HG02610 (cell line): ENCODE measurements around the gene FAM110A.
"Not testable (repeated sequence)": the region's sequence is repeated elsewhere in the genome, so short reads cannot be mapped to it uniquely, and the experiment has no call there.

Experiments used
- ATAC-seq: cut with Tn5 transposase; IDR thresholded peaks from one replicate; pipeline ENCODE4 v1.9.1; 2021; ENCODE audit warnings: mild to moderate bottlenecking, moderate library complexity; ENCODE audit not compliant: unreplicated experiment

Gene FAM110A

DNA sequence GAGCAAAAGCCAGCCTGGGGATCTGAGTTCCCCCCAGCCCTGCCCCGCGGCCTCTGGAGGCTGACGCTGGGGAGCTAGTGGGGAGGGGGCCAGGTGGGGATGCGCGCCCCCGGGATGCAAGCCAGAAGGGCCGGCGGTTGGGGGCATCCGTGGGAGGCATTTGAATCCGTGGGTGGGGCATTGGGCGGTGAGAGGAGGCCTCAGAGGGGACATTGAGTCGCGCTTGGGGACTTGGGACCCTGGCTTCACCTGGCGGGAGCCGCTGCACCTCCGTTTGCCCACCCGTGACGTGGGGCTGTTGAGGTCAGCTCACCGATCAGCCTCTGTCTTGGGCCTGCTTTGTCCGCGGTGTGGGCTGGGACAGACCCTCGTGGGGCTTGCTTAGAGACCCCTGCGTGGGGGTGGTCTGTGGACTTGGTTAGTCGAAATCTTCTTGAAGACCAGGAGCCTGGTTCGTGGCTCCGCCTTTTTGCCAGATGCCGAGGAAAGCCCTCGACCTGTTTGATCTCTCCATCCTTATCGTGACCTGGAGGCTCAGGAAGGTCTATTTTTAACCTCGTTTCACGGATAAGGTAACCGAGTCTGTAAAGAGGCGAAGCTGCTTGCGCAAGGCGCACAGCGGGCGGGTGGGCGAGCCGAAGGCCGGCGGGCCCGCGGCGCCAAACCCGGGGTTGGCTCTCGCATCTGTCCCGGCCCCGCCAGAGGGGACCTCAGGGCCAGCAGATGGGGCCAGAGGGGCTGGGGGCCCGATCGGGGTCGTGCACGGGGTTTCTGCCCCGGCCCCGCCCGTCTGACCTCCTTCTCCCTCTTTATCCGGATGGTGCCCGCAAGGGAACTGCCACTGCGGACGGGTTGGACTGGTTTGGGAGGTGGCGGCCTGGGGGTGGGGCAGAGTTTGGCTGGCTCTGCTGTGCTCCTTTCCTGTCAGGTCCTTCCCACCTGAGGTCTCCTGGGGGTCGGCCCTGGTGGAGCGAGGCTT lies 8.3 kb downstream of the FAM110A start:
- no peak for ATAC-seq

DNA sequence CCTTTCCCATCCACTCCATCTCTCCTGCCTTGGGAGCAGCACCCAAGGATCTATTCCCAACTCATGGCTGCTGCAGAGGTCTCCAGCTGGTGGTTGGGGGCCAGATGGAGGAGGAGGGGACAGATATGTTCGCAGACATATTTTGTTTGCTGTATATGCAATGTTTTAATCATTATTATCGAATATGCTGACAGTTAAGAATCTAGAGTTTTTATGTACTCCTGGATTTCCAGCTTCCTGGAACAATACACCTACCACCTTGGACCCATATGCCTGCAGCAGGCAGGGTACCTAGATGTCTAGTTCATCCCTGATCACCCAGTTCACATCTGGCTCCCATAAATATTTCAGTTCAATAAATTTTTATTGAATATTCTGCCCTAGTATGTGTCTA lies 9.0 kb downstream of the FAM110A start:
- no peak for ATAC-seq

DNA sequence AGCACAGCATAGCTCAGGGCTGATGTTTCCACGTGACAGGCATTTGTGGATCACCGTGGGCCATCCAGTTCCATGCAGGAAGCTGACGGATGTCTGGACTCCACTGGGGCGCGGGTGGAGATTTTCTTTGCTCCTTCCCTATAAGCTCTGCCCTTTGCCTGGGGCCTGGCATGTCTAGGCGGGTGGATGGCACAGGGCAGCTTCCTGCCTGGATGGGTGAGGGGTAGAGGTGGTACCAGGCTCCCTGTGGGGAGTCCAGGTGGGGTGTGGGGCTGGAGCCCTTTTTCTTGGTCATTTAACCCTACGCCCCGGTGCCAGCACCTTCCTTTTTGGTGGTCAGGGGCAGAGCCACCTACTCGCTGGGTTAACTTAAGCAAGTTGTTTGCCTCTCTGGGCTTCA lies 10.4 kb downstream of the FAM110A start:
- ATAC-seq, result no peak

DNA sequence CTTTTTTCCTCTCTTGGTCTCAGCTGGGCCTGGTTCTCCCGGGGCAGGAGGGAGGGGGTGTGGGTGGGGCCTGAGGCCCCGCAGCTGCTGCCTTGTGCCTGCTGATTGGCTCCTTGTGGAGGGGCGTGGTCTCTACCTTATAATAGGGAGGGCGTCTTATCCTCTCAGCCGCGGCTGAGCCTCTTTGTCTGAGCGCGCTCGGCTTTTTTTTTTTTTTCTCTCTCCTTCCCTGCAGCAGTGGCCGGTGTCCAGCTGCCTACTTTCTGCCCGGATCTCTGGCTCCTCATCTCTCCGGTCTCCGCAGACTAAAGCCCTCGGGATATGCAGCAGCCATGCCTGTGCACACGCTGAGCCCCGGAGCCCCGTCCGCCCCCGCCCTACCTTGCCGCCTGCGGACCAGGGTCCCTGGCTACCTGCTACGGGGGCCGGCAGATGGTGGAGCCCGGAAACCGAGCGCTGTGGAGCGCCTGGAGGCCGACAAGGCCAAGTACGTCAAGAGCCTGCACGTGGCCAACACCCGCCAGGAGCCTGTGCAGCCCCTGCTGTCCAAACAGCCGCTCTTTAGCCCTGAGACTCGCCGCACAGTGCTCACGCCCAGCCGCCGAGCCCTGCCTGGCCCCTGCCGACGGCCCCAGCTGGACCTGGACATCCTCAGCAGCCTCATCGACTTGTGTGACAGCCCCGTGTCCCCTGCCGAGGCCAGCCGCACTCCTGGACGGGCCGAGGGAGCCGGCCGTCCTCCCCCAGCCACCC lies 11.1 kb downstream of the FAM110A start:
- peak; percentile 97 for ATAC-seq

DNA sequence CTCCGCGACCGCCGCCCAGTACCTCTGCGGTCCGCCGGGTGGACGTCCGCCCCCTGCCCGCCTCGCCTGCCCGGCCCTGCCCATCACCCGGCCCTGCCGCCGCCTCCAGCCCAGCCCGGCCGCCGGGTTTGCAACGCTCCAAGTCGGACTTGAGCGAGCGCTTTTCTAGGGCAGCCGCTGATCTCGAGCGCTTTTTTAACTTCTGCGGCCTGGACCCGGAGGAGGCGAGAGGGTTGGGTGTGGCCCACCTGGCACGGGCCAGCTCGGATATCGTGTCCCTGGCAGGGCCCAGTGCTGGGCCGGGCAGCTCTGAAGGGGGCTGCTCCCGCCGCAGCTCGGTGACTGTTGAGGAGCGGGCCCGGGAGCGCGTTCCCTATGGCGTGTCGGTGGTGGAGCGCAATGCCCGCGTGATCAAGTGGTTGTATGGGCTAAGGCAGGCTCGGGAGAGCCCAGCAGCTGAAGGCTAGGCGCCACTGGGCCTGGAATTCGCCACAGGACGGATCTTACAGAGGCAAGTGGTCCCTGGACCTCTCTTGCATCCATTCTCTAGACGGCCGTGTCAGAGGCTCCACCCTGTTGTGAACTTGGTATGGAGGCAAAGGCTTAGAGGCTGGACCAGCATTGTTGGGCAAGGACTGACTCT lies 11.8 kb downstream of the FAM110A start:
- no peak for ATAC-seq

DNA sequence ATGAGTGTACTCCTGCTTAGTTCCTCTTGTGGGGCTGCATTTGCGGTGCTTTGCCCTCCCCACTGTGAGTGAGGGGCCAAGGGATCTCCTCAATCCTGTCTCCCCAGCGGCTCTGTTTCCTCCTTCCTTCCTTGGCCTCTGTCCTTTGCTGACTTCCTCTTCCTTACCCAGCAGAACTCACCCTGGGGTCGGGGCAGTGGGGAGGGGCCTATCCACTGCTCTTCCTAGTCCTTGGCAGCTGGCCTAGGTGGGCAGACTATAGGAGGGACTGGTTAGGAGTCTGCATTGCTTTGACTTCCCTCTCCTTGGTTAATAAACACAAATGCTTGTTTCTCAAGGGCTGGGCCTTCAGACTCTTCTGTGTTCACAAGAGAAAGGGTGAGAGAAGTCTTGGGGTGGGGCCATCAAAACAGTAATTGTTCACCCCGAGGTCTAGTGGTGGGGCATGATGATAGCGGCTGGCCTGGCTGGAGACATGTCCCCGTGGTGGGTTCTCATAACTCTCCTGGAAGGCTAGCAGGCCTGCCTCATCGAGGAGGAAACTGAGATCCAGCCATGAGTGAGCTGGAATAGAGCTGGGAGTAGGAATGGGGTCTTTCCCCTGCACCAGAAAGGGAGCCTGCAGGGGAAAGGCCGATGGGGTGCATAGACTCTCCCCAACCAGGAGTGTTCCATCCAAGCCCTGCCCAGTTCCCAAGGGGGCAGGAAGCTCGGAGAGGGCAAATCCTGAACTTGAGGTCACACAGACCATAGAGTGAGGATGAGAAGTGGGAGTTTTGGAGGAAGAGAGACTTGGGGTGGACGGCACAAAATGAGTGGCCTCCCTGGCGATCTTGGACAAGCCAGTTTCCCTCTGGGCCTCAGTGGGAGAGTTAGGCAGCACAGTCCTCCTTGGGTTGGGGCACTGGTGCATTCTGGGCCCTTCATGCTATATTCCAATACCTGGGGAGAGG lies 12.7 kb downstream of the FAM110A start:
- ATAC-seq, result no peak

DNA sequence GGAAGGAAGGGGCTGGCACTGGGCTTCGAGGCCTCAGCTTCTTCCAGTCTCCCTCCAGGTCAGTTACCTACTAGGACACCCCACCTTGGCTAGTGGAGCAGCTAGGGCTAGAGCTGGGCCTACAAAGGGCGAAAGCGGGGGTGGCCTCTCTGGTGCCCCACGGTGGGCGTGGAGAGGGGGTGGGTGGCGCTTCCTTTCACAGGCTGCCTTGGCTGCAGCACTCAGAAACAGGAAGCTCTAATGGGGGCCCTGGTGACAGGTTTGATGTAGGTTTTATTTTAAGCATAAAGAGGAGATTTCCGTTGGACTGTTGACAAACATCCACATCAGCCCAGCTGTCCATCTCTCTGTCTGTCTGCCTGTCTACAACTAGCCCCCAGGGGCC lies 13.4 kb downstream of the FAM110A start:
- ATAC-seq, result no peak

DNA sequence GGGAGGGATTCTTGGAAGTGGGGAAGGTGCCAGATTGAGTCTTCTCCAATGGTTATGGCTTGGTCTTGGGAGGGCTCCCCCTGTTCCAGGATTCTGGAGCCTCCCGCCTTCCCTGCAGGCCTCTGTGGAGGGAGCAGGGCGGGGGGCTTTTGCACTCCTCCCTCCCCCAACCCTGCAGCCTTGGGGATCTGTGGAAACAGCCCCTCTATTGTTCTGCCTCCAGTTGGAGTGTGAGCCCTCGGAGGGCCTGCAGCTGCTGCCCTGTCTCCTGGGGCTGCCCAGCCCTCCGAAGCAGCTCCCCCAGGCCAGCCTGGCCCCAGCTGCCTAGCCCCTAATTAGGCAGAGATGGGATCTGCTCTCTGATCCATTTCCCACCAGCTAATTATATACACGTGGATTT lies 14.7 kb downstream of the FAM110A start:
- no peak for ATAC-seq

DNA sequence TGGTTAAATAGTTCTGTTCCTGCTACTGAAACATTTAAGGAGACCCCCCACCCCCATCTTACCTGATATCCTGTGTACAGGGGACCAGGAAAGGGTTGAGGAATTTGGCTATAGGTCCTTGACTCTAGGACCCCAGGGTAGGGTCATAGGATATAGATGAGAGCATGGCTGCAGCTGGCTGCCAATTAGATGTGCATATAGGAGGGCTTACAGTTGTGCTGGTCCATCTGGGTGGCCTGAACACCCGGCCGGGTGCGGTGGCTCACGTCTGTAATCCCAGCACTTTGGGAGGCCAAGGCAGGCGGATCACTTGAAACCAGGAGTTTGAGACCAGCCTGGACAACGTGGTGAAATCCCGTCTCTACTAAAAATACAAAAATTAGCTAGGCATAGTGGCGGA lies 15.2 kb downstream of the FAM110A start:
- ATAC-seq, result not testable (repeated sequence)

DNA sequence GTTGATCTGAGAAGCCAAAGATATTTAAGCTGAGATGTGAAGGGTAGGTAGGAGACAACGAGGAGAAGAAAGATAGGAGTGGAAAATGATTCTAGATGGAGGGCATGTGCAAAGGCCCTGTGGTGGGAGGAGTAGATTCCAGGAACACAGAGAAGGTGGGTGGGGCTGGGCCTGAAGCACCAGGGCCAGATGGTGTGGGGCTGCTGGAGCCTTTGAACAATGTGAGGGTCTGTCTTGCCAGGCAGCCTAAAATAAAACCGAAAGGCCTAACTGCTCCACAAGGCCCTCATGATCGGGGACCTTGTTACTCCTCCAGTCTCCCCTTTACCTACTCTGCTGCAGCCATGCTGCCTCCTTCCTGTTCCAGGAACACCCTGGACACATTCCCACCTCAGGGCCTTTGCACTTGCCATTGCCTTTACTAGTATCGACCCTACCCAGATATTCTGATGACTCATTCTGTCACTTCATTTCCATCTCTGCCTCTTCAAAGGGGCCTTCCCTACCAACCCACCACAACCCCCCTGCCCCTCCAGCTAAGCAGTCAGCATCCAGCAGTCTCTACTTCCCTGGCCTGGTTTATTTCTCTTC lies 20.0 kb downstream of the FAM110A start:
- no peak for ATAC-seq

DNA sequence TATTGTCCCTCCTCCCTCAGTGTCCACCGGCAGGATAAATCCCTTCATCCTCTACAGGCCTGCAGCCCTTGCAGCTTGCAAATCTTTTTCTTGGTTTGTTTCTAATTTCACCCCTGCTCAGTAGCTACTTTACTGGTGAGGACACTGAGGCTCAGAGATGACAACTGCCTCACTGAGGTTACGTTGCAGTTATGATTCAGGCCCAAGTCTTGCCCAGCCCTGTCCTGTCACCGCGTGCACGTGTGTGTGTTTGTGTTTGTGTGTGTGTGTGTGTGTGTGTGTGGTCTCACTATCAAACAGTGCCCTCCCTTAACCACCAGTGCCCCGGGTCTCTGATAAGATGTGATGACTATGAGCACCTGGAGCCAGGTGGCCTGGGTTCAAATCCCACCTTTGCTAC lies 21.1 kb downstream of the FAM110A start:
- ATAC-seq, result no peak

DNA sequence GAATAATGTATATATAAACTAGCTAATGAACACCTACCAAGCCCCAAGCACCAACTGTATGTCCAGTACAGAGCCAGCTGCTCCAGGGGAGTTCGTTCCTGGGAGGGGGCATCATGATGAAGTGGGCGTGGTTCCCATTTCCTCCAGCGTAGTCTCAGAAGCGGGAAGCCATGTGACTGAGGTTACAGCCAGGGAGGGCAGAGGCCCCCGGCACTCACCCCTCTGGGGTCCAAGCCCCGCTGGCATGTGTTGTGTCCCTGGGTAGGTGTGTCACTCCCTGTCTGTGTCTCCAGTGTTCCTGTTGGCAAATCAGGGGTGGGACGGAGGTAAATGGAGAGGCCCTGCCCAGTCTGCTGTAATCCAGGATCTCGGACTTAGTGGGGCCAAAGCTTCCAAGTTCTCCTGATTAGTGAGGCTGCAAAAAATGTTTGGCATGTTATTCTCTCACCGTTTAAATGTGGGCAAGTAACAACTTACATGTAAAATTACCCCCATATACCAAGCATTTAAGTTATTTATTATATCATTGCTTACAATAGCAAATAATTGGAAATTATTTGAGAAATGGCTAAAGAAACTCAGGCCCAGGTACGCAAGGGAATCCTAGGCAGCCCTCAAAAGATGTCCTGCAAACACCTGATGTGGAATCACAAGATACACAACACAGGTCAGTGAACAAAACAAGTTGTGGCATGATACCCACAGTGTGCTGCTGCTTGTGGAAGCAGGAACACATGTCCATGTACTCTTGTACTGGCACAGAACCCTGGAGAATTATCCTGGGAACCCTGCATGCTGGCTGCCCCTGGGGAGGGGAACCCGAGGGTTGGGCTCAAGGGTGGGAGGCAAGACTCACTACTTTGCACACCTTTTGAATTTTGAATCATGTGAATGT lies 22.2 kb downstream of the FAM110A start:
- no peak for ATAC-seq

DNA sequence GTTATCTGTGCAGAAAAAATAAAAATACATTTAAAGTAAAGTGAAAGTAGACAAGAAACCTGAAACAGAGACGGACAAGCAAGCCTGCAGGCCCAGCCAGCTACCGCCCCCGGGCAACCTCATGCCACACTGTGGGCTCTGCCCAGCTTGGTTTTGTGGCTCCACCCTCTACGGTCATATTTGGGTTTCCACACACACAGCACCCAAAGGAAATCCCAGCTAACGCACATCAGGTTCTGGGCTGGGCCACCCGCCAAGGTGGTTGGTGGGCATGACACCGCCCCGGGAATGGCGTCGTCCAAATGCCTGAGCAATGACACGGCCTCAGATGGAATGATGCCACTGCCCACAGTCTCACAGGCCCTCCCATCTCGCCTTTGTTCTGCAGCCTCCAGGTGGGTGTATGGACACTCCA lies 22.9 kb downstream of the FAM110A start:
- no peak for ATAC-seq

DNA sequence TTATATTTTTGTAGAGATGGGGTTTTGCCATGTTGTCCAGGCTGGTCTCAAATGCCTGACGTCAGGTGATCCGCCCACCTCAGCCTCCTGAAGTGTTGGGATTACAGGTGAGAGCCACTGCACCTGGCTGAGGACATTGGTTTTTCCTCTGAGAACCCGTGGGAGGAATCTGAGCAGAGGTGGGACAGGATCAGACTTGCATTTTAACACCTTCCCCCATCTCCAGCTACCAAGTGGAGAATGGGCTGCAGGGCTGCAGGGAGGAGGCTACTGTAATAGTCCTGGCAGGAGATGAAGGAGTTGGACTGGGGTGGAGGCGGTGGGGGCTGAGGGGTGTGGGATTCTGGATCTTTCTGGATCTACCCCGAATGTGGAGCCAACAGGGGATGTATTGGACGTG lies 24.5 kb downstream of the FAM110A start:
- ATAC-seq, result no peak

DNA sequence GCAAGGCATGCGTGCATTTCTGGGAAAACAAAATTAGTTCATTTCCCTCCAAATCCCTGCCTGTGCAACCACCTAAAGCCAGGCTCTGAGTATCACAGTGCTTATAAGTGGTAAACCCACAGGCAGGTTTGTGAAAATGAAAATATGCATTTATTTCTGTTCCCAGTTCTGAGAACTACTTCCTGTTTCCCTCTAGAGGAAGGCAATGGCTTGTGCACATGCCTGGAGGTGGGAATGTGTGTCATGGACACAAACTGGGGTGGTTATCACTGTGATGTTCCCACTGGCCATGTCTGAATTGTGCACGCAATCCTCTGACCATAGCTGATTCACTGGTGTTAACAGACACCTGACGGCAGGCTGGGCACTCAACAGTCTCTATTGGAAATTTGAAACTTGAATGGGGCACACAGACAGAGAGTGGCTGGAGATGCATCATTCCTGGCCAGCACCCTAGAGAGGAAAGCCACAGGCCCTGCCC lies 26.3 kb downstream of the FAM110A start:
- ATAC-seq, result no peak

DNA sequence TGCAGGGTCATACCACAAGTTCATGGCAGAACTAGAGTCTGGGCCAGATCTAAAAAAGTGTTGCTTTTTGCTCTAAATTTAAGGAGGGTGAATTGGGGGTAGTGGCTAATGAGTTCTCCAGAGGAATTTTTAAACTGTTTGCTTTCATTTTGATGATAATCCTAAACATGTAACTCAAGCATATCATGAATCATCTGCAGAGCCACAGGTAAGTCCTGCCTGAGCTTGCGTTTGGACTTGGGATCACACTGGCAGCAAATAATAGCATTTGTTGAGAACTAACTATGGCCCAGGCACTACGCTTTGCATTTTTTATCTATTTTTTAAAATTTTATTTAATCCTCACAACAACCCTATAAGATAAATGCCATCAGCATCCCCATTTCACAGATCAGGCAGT lies 27.4 kb downstream of the FAM110A start:
- ATAC-seq, result no peak

DNA sequence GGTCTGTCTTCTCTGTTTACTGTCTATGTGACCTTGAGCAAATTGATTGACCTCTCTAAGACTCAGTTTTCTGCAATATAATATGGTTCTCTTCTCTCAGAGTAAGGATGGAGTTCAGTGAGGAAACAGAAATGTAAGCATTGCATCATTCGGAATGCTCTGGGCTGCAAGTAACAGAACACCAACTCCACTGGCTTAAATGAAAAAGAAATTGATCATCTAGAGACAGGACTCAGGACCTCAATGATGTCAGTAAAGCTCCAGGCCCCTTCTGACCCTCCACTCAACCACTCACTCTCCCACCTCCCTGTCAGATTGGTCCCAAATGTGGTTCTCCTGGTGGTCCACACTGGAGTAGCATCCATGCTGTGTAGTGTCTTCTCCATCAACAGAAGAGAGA lies 31.9 kb downstream of the FAM110A start:
- ATAC-seq, result no peak

DNA sequence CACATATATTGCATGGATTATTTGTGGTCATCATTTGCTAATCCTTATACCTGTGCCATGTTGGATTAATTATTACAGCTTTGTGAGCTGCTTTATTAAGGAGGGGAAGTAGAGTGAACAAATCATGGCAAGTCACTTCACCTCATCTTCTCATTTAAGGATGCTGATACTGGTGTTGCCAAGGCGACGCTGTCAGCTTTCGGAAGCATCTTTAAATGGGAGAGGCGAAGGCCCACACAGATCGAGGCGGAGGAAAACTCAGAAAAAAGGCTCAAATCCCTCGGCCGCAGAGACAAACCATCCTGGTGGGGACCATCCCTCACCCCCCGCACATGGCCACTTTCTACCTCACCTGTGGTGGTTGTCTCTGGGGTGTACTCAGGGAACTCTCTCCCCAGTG lies 34.8 kb downstream of the FAM110A start:
- no peak for ATAC-seq

DNA sequence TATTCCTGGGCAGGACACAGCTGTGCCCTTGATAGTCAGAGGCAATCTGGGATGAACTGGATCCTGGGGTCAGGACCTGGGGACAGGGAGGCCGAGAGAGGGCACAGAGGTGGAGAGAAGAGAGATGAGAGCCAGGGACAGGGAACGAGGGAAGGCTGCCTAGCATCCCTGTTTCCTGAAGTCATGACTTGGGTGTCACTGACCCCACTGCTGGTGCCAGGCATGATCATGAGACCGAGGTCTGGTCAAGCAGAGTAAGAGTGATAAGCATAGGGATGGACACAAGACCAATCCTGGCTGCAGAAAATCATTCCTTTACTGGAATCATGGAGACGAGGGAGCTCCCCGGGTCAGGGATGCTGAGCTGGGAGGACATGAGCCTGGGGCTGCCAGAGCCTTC lies 36.1 kb downstream of the FAM110A start:
- no peak for ATAC-seq
